Measurements from ENCODE around the gene PGLYRP2.

PGLYRP2 gene

GRCh38 chr19:15429825-15430467 lies 49.4 kb downstream of the PGLYRP2 start:
- no peak for DNase-seq (ENCODE audit: low read depth)
- no peak overlapping the region for H3K4me3 ChIP-seq (ENCODE audit: low read depth, low read length)

- no peak overlapping the region for H3K4me3 ChIP-seq (ENCODE audit: low read depth, low read length)
- no peak for DNase-seq (ENCODE audit: low read depth)
Observed at GRCh38 chr19:15428956-15429824, 50.1 kb downstream of the PGLYRP2 start.

GRCh38 chr19:15427991-15428471 lies 51.3 kb downstream of the PGLYRP2 start:
- H3K4me3 ChIP-seq (ENCODE audit: low read depth, low read length), result no peak overlapping the region
- no peak for DNase-seq (ENCODE audit: low read depth)

GRCh38 chr19:15427350-15427700 lies 52.0 kb downstream of the PGLYRP2 start:
- H3K4me3 ChIP-seq (ENCODE audit: low read depth, low read length), result no peak overlapping the region

GRCh38 chr19:15426485-15427349 lies 52.6 kb downstream of the PGLYRP2 start:
- DNase-seq (ENCODE audit: low read depth), result no peak
- no peak overlapping the region for H3K4me3 ChIP-seq (ENCODE audit: low read depth, low read length)

More at GRCh38 chr19:15427350-15427700, 52.0 kb downstream of the PGLYRP2 start:
- no peak for DNase-seq (ENCODE audit: low read depth)

GRCh38 chr19:15425321-15425950 lies 53.9 kb downstream of the PGLYRP2 start:
- no peak overlapping the region for H3K4me3 ChIP-seq (ENCODE audit: low read depth, low read length)
- DNase-seq (ENCODE audit: low read depth), result no peak

GRCh38 chr19:15424692-15425272 lies 54.5 kb downstream of the PGLYRP2 start:
- no peak for DNase-seq (ENCODE audit: low read depth)
- H3K4me3 ChIP-seq (ENCODE audit: low read depth, low read length), result no peak overlapping the region

GRCh38 chr19:15424121-15424520 lies 55.2 kb downstream of the PGLYRP2 start:
- no peak for DNase-seq (ENCODE audit: low read depth)
- H3K4me3 ChIP-seq (ENCODE audit: low read depth, low read length), result no peak overlapping the region

- no peak overlapping the region for H3K4me3 ChIP-seq (ENCODE audit: low read depth, low read length)
- DNase-seq (ENCODE audit: low read depth), result no peak
Observed at GRCh38 chr19:15423130-15423529, 56.2 kb downstream of the PGLYRP2 start.

GRCh38 chr19:15422296-15423075 lies 56.8 kb downstream of the PGLYRP2 start:
- no peak overlapping the region for H3K4me3 ChIP-seq (ENCODE audit: low read depth, low read length)
- DNase-seq (ENCODE audit: low read depth), result no peak

- DNase-seq (ENCODE audit: low read depth), result no peak
- H3K4me3 ChIP-seq (ENCODE audit: low read depth, low read length), result no peak overlapping the region
Observed at GRCh38 chr19:15421721-15422260, 57.5 kb downstream of the PGLYRP2 start.

GRCh38 chr19:15421136-15421695 lies 58.1 kb downstream of the PGLYRP2 start:
- no peak overlapping the region for H3K4me3 ChIP-seq (ENCODE audit: low read depth, low read length)
- DNase-seq (ENCODE audit: low read depth), result no peak

- DNase-seq (ENCODE audit: low read depth), result no peak
Observed at GRCh38 chr19:15419413-15420025, 59.8 kb downstream of the PGLYRP2 start.

More at GRCh38 chr19:15419413-15420025, 59.8 kb downstream of the PGLYRP2 start:
- peak overlapping the region; percentile 47 for H3K4me3 ChIP-seq (ENCODE audit: low read depth, low read length)

Data from skeletal muscle cell (primary cell).